Measurements from ENCODE around the gene COLEC12. TPM values are rescaled to one million over a fixed set of nuclear protein-coding genes. Genes with fewer than 3 reads are reported as not detected.

The COLEC12 gene
- total and polyA plus RNA-seq, 2 donors (not counting 3 experiments of a cell fraction or from before 2014, with no cell fraction given) = 8.0 to 17.1 TPM

DNA sequence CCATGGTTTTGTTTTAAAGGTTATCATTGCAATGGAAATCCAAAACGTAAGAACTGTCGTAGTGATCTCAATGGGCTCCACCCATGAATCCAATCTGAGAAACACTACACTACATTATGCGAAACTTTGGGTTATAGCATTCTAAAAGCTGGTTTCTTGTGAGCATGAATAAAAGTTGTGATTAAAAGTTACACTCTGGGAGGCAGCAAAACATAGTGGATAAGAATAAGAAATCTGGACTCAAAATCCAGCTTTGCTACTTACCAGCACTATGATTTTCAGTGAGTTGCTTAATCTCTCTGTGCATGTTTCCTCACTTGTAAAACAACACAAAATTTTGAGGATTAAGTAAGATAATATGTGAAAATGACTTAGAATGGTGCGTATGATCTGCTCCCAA lies 207.0 kb downstream of the COLEC12 start:
- intact Hi-C loops (cut with micrococcal nuclease) (no loop called here), dilution Hi-C loops (cut with MboI; ENCODE audit: extremely low pct_ligation_motif_present, low sequenced_read_pairs) (no loop called here)
- no peak overlapping the region for H3K4me3 ChIP-seq (replicated peaks in 1 of 3; ENCODE audit: insufficient read depth in 1 of 3, low read depth in 1 of 3, low read length in 3 of 3)
- H3K9me1 ChIP-seq (replicated peaks; ENCODE audit: control insufficient read depth, extremely low read depth, insufficient read depth, low read length) = no peaks in the 10 kb centered on the region
- no peak overlapping the region for H3K27ac ChIP-seq (ENCODE audit: insufficient read depth, low read depth, low read length)
- H3K4me1 ChIP-seq (ENCODE audit: control insufficient read depth, extremely low read depth, insufficient read depth, low read length) = peaks cover 11% of the 10 kb centered on the region
- no peaks in the 10 kb centered on the region for H3K9me3 ChIP-seq (replicated peaks; ENCODE audit: control insufficient read depth, insufficient read depth, low read length)
- no peak overlapping the region for H3K4me2 ChIP-seq (ENCODE audit: insufficient read depth, low read length)
- DNase-seq (ENCODE audit: low read depth, low spot score) (peak; percentile 33), FAIRE-seq (no peak)
- no peak overlapping the region for H2AFZ ChIP-seq (ENCODE audit: low read depth, low read length)
- H3K27me3 ChIP-seq (ENCODE audit: control insufficient read depth in 2 of 2, insufficient read depth in 2 of 2, low read length in 2 of 2) = no peaks in the 10 kb centered on the region
- no peaks in the 10 kb centered on the region for H4K20me1 ChIP-seq (replicated peaks; ENCODE audit: control insufficient read depth, extremely low read depth, insufficient read depth, low read length)
- TF ChIP-seq JUN (IDR thresholded peaks at IDR 0.05; ENCODE audit: borderline replicate concordance, insufficient read depth, insufficient read length, low read depth) (no peak), EZH2 (IDR thresholded peaks at IDR 0.05; ENCODE audit: borderline replicate concordance, low read depth, low read length, severe bottlenecking) (no peak), POLR2A (IDR thresholded peaks at IDR 0.05; ENCODE audit: low read depth, low read length) (no peak), POLR2AphosphoS5 (IDR thresholded peaks at IDR 0.05; ENCODE audit: insufficient read depth, low read depth, low read length) (no peak), FOS (IDR thresholded peaks at IDR 0.05; ENCODE audit: borderline replicate concordance, insufficient read depth, low read length) (no peak), GATA2 (IDR thresholded peaks at IDR 0.05; ENCODE audit: insufficient read depth, insufficient read length, low read depth, low read length) (no peak), MAX (IDR thresholded peaks at IDR 0.05; ENCODE audit: insufficient read depth, insufficient read length) (no peak), MYC (IDR thresholded peaks at IDR 0.05; ENCODE audit: low read depth, low read length) (no peak), CTCF (IDR thresholded peaks at IDR 0.05; ENCODE audit: extremely low read depth in 1 of 2, insufficient read depth in 1 of 2, low read depth in 1 of 2, low read length in 2 of 2) (no peak)
- H3K9ac ChIP-seq (replicated peaks; ENCODE audit: extremely low read depth, insufficient read depth, low read length) = no peak overlapping the region
- no peaks in the 10 kb centered on the region for H3K36me3 ChIP-seq (ENCODE audit: control insufficient read depth in 2 of 2, extremely low read depth in 1 of 2, insufficient read depth in 2 of 2, low read length in 2 of 2)
- ChIA-PET POLR2A (no interaction called here), CTCF (interaction anchor here (0.9 to 3.7 kb wide), 19 partner anchors 10 to 545 kb away, joined by 3 to 82 read pairs (median 5); no protein-coding TSS in a partner anchor)
- no TSS peak for BruUV-seq (replicated peaks)
- H3K79me2 ChIP-seq (ENCODE audit: control insufficient read depth, insufficient read depth, low read length) = no peaks in the 10 kb centered on the region
